Vagina (tissue), 2 donors: ENCODE measurements around the gene C14orf119.

Source experiments
- POLR2AphosphoS5 ChIP-seq, 2 donors: sonication (generic); formaldehyde crosslinking; IDR thresholded peaks; one replicate each; pipeline ENCODE4 v1.9.0; 2017; ENCODE audit warnings: antibody characterized with exemption in 2 of 2, mild to moderate bottlenecking in 2 of 2, low read depth in 1 of 2; ENCODE audit not compliant: insufficient read depth in 1 of 2
- TF ChIP-seq, protein P1 (sequence below), 3 experiments: fragments of 450-650 bp in 2 of 3; fragments of 200-600 bp in 1 of 3; sonication (generic) in 1 of 3; IDR thresholded peaks; one replicate each; pipeline ENCODE4 v1.5.1; 2017 to 2019; ENCODE audit warnings: antibody characterized with exemption in 3 of 3, mild to moderate bottlenecking in 2 of 3, moderate library complexity in 2 of 3

DNA sequence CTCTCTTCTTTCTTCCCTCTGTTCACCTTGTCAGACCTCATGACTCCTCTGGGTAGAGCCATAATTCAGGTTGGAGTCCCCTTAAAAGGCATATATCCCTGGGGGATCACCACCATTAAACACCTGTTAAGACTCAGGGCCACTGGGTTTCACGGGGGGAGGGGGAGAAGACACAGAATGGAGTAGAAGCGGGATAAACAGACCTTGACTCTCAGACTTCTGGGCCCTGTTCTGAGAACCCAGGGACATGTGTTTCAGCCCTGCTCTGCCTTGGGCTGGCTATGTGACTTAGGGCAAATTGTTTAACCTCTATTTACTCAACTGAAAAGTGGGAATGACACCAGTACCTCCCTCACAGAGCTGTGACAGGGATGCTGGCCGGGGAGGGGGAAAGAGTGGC, 42.6 kb upstream of the C14orf119 start:
- TF ChIP-seq, protein P1, sequence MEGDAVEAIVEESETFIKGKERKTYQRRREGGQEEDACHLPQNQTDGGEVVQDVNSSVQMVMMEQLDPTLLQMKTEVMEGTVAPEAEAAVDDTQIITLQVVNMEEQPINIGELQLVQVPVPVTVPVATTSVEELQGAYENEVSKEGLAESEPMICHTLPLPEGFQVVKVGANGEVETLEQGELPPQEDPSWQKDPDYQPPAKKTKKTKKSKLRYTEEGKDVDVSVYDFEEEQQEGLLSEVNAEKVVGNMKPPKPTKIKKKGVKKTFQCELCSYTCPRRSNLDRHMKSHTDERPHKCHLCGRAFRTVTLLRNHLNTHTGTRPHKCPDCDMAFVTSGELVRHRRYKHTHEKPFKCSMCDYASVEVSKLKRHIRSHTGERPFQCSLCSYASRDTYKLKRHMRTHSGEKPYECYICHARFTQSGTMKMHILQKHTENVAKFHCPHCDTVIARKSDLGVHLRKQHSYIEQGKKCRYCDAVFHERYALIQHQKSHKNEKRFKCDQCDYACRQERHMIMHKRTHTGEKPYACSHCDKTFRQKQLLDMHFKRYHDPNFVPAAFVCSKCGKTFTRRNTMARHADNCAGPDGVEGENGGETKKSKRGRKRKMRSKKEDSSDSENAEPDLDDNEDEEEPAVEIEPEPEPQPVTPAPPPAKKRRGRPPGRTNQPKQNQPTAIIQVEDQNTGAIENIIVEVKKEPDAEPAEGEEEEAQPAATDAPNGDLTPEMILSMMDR (IDR thresholded peaks at IDR 0.05), result no peak
- TF ChIP-seq POLR2AphosphoS5 (IDR thresholded peaks at IDR 0.05; ENCODE audit: insufficient read depth in 1 of 2, low read depth in 1 of 2), result no peak
